HepG2 (cell line): ENCODE results near the gene ITGAE. TPM values are rescaled to one million over a fixed set of nuclear protein-coding genes. Genes with fewer than 3 reads are reported as not detected.

ENCODE experiments used
- ATAC-seq: fragments of 200-7000 bp; cut with Tn5 transposase; 3 replicates; pipeline ENCODE4 v1.9.1; 2020; ENCODE audit warnings: mild to moderate bottlenecking, moderate library complexity
- BruUV-seq: library from RNA; stranded (reverse); fragments of 400-500 nt; replicated peaks from 2 replicates; lab custom pipeline; 2021; lab: Mats Ljungman, UMichigan
- CTCF ChIA-PET: fragments of 300-600 bp; formaldehyde crosslinking; extraction: SDS; loops from one replicate; lab custom pipeline; 2021; ENCODE audit warnings: low total read pairs, inconsistent platforms, low intra/inter-chr PET ratio; lab: Yijun Ruan, JAX
- POLR2A ChIA-PET: fragments of 350-600 bp; sonication (Branson Sonifier 250); formaldehyde crosslinking; loops from one replicate; lab custom pipeline; 2020; ENCODE audit warnings: antibody characterized with exemption, inconsistent platforms; lab: Yijun Ruan, JAX
- DNase-seq: peaks from one replicate; pipeline ENCODE4 v3.0.0-alpha.2; 2015; ENCODE audit warnings: low spot score
- FAIRE-seq: peaks from 3 replicates; lab custom pipeline; 2011; peaks lifted over from hg19 to GRCh38; lab: Jason Lieb, UNC
- H2AFZ ChIP-seq: one replicate; pipeline ENCODE4 v1.6.1; 2011; ENCODE audit warnings: low read length, inconsistent platforms
- H3K27ac ChIP-seq: fragments of 300-600 bp; 3 replicates; pipeline ENCODE4 v1.8.0; 2011; ENCODE audit warnings: mixed run types, mild to moderate bottlenecking, mixed read lengths, low read length, inconsistent platforms; ENCODE audit not compliant: insufficient read depth; ENCODE audit errors: extremely low read length
- H3K27me3 ChIP-seq, 2 experiments: fragments of 200-600 bp in 1 of 2; 2 replicates in 1 of 2; 3 replicates in 1 of 2; pipeline versions ENCODE4 v1.6.0 to v1.8.0; 2011; ENCODE audit warnings: low read length in 2 of 2, mild to moderate bottlenecking in 2 of 2, moderate library complexity in 2 of 2, inconsistent platforms in 1 of 2; ENCODE audit not compliant: insufficient read depth in 2 of 2, control insufficient read depth in 1 of 2
- H3K36me3 ChIP-seq, 2 experiments: fragments of 200-600 bp in 1 of 2; replicated peaks in 1 of 2; 2 replicates in 1 of 2; 3 replicates in 1 of 2; pipeline versions ENCODE4 v1.5.1 to v1.8.0; 2011; ENCODE audit warnings: low read length in 2 of 2, inconsistent platforms in 1 of 2; ENCODE audit not compliant: insufficient read depth in 2 of 2, control insufficient read depth in 1 of 2
- H3K4me1 ChIP-seq: 2 replicates; pipeline ENCODE4 v1.5.1; 2012; ENCODE audit warnings: low read length, inconsistent platforms; ENCODE audit not compliant: insufficient read depth
- H3K4me2 ChIP-seq: 2 replicates; pipeline ENCODE4 v1.6.0; 2011; ENCODE audit warnings: low read depth, low read length, inconsistent platforms
- H3K4me3 ChIP-seq, 3 experiments: fragments of 200-600 bp in 1 of 3; sonication (generic), shearing (Covaris generic) in 1 of 3; replicated peaks in 1 of 3; 2 replicates each; pipeline ENCODE4 v1.5.1; 2011 to 2016; ENCODE audit warnings: low read length in 3 of 3, inconsistent platforms in 2 of 3, low read depth in 2 of 3, mild to moderate bottlenecking in 2 of 3, control low read depth in 1 of 3, mixed read lengths in 1 of 3; ENCODE audit not compliant: insufficient read depth in 1 of 3
- H3K79me2 ChIP-seq: one replicate; pipeline ENCODE4 v1.6.1; 2011; ENCODE audit warnings: low read length, inconsistent platforms; ENCODE audit not compliant: insufficient read depth
- H3K9ac ChIP-seq: 2 replicates; pipeline ENCODE4 v1.6.0; 2011; ENCODE audit warnings: mild to moderate bottlenecking, low read depth, low read length, inconsistent platforms; ENCODE audit not compliant: insufficient read depth
- H3K9me3 ChIP-seq: 2 replicates; pipeline ENCODE4 v1.5.1; 2012; ENCODE audit warnings: mild to moderate bottlenecking, low read length
- H4K20me1 ChIP-seq: 2 replicates; pipeline ENCODE4 v1.6.0; 2011; ENCODE audit warnings: inconsistent platforms, mild to moderate bottlenecking, low read length, moderate library complexity; ENCODE audit not compliant: insufficient read depth
- DMAP1 ChIP-seq: IDR thresholded peaks from 2 replicates; pipeline ENCODE4 v1.6.1; 2016
- DRAP1 ChIP-seq: IDR thresholded peaks from 2 replicates; pipeline ENCODE4 v1.6.1; 2016; ENCODE audit warnings: missing genetic modification reagents, missing compliant biosample characterization
- HMG20B ChIP-seq: conservative IDR thresholded peaks from 2 replicates; pipeline ENCODE4 v1.6.1; 2016; ENCODE audit warnings: missing genetic modification reagents, missing compliant biosample characterization
- HNRNPL ChIP-seq: fragments of 200-400 bp; formaldehyde crosslinking; IDR thresholded peaks from 2 replicates; pipeline ENCODE4 v1.6.1; 2017; ENCODE audit warnings: mild to moderate bottlenecking, low read depth, low read length
- IRX3 ChIP-seq: sonication (generic); formaldehyde crosslinking; IDR thresholded peaks from 2 replicates; pipeline ENCODE4 v1.8.1; 2023; ENCODE audit warnings: mild to moderate bottlenecking, low read depth, missing genetic modification reagents, borderline replicate concordance
- KAT7 ChIP-seq: IDR thresholded peaks from 2 replicates; pipeline ENCODE4 v1.6.1; 2018; ENCODE audit warnings: borderline replicate concordance, missing compliant biosample characterization
- NFE2L1 ChIP-seq: sonication (generic); formaldehyde crosslinking; IDR thresholded peaks from 2 replicates; pipeline ENCODE4 v1.4.0; 2020; ENCODE audit warnings: missing genetic modification reagents, mild to moderate bottlenecking, borderline replicate concordance
- NRL ChIP-seq: sonication (generic); formaldehyde crosslinking; IDR thresholded peaks from 2 replicates; pipeline ENCODE4 v1.5.0; 2020; ENCODE audit warnings: missing genetic modification reagents, mild to moderate bottlenecking, moderate library complexity, borderline replicate concordance
- RBM22 ChIP-seq: fragments of 200-400 bp; formaldehyde crosslinking; optimal IDR thresholded peaks from 2 replicates; pipeline ENCODE3; 2017; ENCODE audit warnings: mild to moderate bottlenecking, low read length, moderate library complexity
- UBTF ChIP-seq: sonication (generic); formaldehyde crosslinking; IDR thresholded peaks from 2 replicates; pipeline ENCODE4 v1.4.0; 2020; ENCODE audit warnings: mild to moderate bottlenecking, missing genetic modification reagents
- XBP1 ChIP-seq: sonication (generic); formaldehyde crosslinking; IDR thresholded peaks from 2 replicates; pipeline ENCODE4 v1.5.0; 2020; ENCODE audit warnings: missing genetic modification reagents
- ZBTB43 ChIP-seq: sonication (generic); formaldehyde crosslinking; conservative IDR thresholded peaks from 2 replicates; pipeline ENCODE4 v1.4.0; 2020; ENCODE audit warnings: missing genetic modification reagents
- ZKSCAN5 ChIP-seq: sonication (generic); formaldehyde crosslinking; IDR thresholded peaks from 2 replicates; pipeline ENCODE4 v1.5.1; 2020; ENCODE audit warnings: mild to moderate bottlenecking, missing genetic modification reagents
- ZNF33A ChIP-seq: sonication (generic); formaldehyde crosslinking; IDR thresholded peaks from 2 replicates; pipeline ENCODE4 v1.5.1; 2020; ENCODE audit warnings: missing genetic modification reagents, mild to moderate bottlenecking, moderate library complexity, borderline replicate concordance
- ZNF567 ChIP-seq: sonication (generic); formaldehyde crosslinking; IDR thresholded peaks from 2 replicates; pipeline ENCODE4 v1.8.1; 2023; ENCODE audit warnings: mild to moderate bottlenecking, missing genetic modification reagents, borderline replicate concordance
- ZNF609 ChIP-seq: sonication (generic); formaldehyde crosslinking; IDR thresholded peaks from 2 replicates; pipeline ENCODE4 v1.4.0; 2020; ENCODE audit warnings: mild to moderate bottlenecking, missing genetic modification reagents, borderline replicate concordance
- ZNF891 ChIP-seq: sonication (generic); formaldehyde crosslinking; IDR thresholded peaks from 2 replicates; pipeline ENCODE4 v1.5.0; 2020; ENCODE audit warnings: mild to moderate bottlenecking, missing genetic modification reagents
- WGBS: methylation state at CpG from one replicate; pipeline ENCODE4 v1.1.6; 2017; ENCODE audit warnings: low lambda C conversion rate; 5-methylcytosine and 5-hydroxymethylcytosine counted together
- in situ Hi-C: cut with HindIII; loops from 2 replicates; pipeline ENCODE4 v1.10.0; 2017; ENCODE audit warnings: low pct_unique_long_range_greater_than_20kb; ENCODE audit not compliant: extremely low pct_ligation_motif_present
- intact Hi-C: fragments of 100-400 bp; cut with micrococcal nuclease; formaldehyde crosslinking; loops from one replicate; pipeline ENCODE4 v1.10.0; 2022; ENCODE audit not compliant: unreplicated experiment
- polyA plus RNA-seq, 8 experiments: library from polyadenylated mRNA; depleted of rRNA in 3 of 8; stranded (reverse) in 7 of 8; unstranded in 1 of 8; fragments of >200 nt; fragmentation: Illumina TruSeq in 4 of 8; extraction: Trizol in 4 of 8; gene quantifications; 2 replicates each; pipeline versions ENCODE4 v1.2.1 to v1.2.3, GENCODE V29; 2011 to 2016; ENCODE audit warnings: low read depth in 4 of 8, missing spikeins in 1 of 8, mixed read lengths in 1 of 8; ENCODE audit not compliant: insufficient read depth in 1 of 8
- total RNA-seq, 5 experiments: library from RNA; depleted of rRNA; stranded (reverse); fragments of >200 nt; fragmentation: Illumina TruSeq; extraction: Trizol; gene quantifications; 2 replicates each; pipeline ENCODE4 v1.2.3, GENCODE V29; 2016; ENCODE audit warnings: low read depth in 1 of 5

ITGAE gene
- total and polyA plus RNA-seq, 2 of the 13 experiments (the other 11 are each of a cell fraction or from before 2014, with no cell fraction given): 42.3 to 49.0 TPM

GRCh38 chr17:3768769-3769168 is 32.2 kb downstream of the ITGAE start:
- no peak overlapping the region for H2AFZ ChIP-seq
- H3K4me1 ChIP-seq: peaks cover 60% of the 10 kb centered on the region
- ChIA-PET POLR2A (no interaction called here), CTCF (no interaction called here)
- DNase-seq: no peak
- no peak overlapping the region for H3K4me2 ChIP-seq
- peaks cover 0 to 2% of the 10 kb centered on the region in 2 experiments; a peak in 1 of 5 replicates for H3K27me3 ChIP-seq
- no peak for FAIRE-seq
- no peaks in the 10 kb centered on the region for H3K9me3 ChIP-seq
- no peak overlapping the region for H3K4me3 ChIP-seq
- H3K36me3 ChIP-seq: no peaks in the 10 kb centered on the region
- H3K9ac ChIP-seq: no peak overlapping the region
- H3K27ac ChIP-seq: no peak overlapping the region
- intact Hi-C loops: no loop called here
- H4K20me1 ChIP-seq: no peaks in the 10 kb centered on the region
- in situ Hi-C loops: no loop called here
- WGBS: 81% methylated on average over 7 of the region's 8 CpGs
- H3K79me2 ChIP-seq: no peaks in the 10 kb centered on the region
- no peak for ATAC-seq
- no TSS peak for BruUV-seq
- TF ChIP-seq IRX3 (no peak), ZNF33A (CRISPR knock-in tag) (no peak), HNRNPL (no peak), KAT7 (no peak), DRAP1 (CRISPR knock-in tag) (no peak), ZBTB43 (no peak), XBP1 (CRISPR knock-in tag) (no peak), NFE2L1 (CRISPR knock-in tag) (no peak), ZNF891 (no peak), DMAP1 (CRISPR knock-in tag) (no peak), HMG20B (CRISPR knock-in tag) (no peak), ZNF567 (CRISPR knock-in tag) (no peak), RBM22 (no peak), ZNF609 (CRISPR knock-in tag) (no peak), NRL (CRISPR knock-in tag) (no peak), ZKSCAN5 (CRISPR knock-in tag) (no peak), UBTF (no peak)
